ENCODE data around the gene FNDC3A. TPM values are rescaled to one million over a fixed set of nuclear protein-coding genes. Genes with fewer than 3 reads are reported as not detected.

Gene FNDC3A
- total RNA-seq, 1 experiment from 2014 or later, result 34.3 TPM

DNA sequence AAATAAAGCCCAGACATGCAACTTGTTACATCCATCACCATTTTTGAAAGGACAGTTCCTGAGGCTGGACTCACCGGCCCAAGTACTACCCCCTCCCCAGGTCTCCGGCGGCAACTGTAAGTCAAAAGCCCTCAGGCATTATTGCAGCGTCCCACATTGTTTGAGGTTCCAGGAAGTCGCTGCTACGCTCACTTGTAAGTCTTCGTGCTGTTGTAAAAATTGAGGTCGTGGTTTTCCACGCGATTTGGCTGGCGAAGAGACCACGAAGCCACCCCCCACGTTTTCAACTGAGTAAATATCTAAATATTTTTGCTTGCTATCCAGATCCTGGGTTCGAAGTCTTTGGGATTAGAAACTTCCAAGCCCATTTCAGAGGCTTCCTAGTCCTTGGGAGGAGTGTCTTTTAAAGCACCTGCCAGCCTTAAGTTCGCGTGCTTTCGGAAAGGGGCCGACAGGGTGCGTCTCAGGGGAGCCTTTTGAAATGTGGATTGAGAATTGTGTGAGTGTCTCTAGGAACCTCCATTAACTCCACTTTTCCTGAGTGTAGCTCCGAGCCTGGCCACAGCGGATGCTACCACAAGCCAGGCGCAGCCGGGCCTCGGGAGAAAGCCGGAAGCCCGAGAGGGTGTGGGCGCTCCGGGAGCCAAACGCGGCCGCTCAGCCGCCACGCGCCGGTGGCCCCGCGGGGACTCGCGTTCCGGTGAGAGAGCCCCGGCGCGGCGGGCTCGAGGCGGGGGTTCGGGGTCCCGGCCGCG, 434 bp upstream of the FNDC3A start:
- DNase-seq, result peak; percentile 30 to 47
- Histone ChIP-seq H4K20me1 (ENCODE audit: insufficient read depth) (no peaks in the 10 kb centered on the region), H3K4me1 (replicated peaks; ENCODE audit: insufficient read depth) (peaks cover 20% of the 10 kb centered on the region), H3K9me3 (ENCODE audit: insufficient read depth, low read depth) (peaks cover 11% of the 10 kb centered on the region; the same call in 1 of the 2 replicates), H3F3A (ENCODE audit: insufficient read depth, low read depth) (peaks cover 14% of the 10 kb centered on the region; the same call in 1 of the 2 replicates), H3K4me3 (peak overlapping the region; percentile 59), H3K4me2 (peak overlapping the region; percentile 81), H3K36me3 (ENCODE audit: low read depth) (no peaks in the 10 kb centered on the region), H2AFZ (peak overlapping the region; percentile 98), H3K27me3 (ENCODE audit: insufficient read depth, low read depth) (no peaks in the 10 kb centered on the region), H3K27ac (peak overlapping the region; percentile 84), H3K9me2 (ENCODE audit: insufficient read depth) (no peaks in the 10 kb centered on the region), H3K79me2 (ENCODE audit: low read depth) (peaks cover 29% of the 10 kb centered on the region)
- POLR2A ChIA-PET (ENCODE audit: unreplicated experiment), result interaction anchor here (0.6 to 0.8 kb wide), 2 partner anchors 9 to 47 kb away, joined by 3 to 9 read pairs; no protein-coding TSS in a partner anchor
- intact Hi-C loops (cut with micrococcal nuclease; ENCODE audit: unreplicated experiment), result loop anchor here (5.0 kb wide), 2 partner anchors 193 to 272 kb away; partner anchors contain the start of gene CDADC1
- TSS peak; percentile 69 for BruUV-seq (replicated peaks)
- TF ChIP-seq, protein P1, sequence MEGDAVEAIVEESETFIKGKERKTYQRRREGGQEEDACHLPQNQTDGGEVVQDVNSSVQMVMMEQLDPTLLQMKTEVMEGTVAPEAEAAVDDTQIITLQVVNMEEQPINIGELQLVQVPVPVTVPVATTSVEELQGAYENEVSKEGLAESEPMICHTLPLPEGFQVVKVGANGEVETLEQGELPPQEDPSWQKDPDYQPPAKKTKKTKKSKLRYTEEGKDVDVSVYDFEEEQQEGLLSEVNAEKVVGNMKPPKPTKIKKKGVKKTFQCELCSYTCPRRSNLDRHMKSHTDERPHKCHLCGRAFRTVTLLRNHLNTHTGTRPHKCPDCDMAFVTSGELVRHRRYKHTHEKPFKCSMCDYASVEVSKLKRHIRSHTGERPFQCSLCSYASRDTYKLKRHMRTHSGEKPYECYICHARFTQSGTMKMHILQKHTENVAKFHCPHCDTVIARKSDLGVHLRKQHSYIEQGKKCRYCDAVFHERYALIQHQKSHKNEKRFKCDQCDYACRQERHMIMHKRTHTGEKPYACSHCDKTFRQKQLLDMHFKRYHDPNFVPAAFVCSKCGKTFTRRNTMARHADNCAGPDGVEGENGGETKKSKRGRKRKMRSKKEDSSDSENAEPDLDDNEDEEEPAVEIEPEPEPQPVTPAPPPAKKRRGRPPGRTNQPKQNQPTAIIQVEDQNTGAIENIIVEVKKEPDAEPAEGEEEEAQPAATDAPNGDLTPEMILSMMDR (conservative IDR thresholded peaks at IDR 0.05), result no peak
- no peak for TF ChIP-seq EZH2 (IDR thresholded peaks at IDR 0.05; ENCODE audit: low read depth)
- CTCF ChIA-PET, result interaction anchor here (0.7 kb wide), 1 partner anchor 1411 kb away, joined by 3 read pairs; no protein-coding TSS in a partner anchor

DNA sequence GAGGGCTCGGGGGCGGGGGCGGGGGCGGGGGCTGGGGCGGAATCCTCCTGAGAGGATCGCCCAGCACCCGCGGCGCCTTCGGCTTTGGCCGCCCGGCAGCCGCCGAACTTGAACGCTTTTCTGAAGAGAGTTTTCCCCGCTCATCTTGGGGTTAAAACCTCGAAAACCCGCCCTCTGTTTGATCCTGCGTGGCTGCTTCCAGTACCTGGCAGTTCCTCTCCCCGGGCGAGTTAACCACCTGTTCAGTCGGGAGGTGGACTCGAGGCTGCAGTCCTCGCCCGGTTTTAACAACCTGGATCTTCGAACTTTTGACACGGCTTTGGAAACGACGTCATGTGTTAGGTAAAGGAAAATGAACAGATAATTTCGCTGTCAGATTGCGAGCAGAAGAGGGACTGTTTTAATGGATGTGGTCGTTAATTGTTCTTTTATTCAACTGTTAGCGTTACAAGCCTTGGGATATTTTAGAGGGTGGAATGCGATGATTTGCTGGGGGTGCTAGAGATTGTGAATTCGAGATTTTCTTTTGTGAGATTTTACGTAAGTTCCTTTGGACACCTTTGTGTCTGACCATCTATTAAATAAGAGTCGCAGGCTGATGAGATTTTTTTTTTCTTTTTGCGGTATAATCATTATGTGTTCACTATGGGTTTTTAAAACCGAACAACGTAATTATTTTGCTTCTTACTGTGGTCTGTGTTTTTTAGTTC, 1.0 kb downstream of the FNDC3A start:
- ChIA-PET POLR2A (ENCODE audit: unreplicated experiment) (interaction anchor here (0.5 to 0.9 kb wide), 3 partner anchors 10 to 467 kb away, joined by 3 to 12 read pairs (median 3); no protein-coding TSS in a partner anchor), CTCF (interaction anchor here (0.6 kb wide), 1 partner anchor 135 kb away, joined by 4 read pairs; no protein-coding TSS in a partner anchor)
- H3K36me3 ChIP-seq (ENCODE audit: low read depth), result no peaks in the 10 kb centered on the region
- peak overlapping the region; percentile 88 for H3K4me2 ChIP-seq
- peak overlapping the region; percentile 84 for H3K27ac ChIP-seq
- peaks cover 14% of the 10 kb centered on the region; the same call in 1 of the 2 replicates for H3F3A ChIP-seq (ENCODE audit: insufficient read depth, low read depth)
- peaks cover 20% of the 10 kb centered on the region for H3K4me1 ChIP-seq (replicated peaks; ENCODE audit: insufficient read depth)
- H3K79me2 ChIP-seq (ENCODE audit: low read depth), result peaks cover 41% of the 10 kb centered on the region
- H3K4me3 ChIP-seq, result peak overlapping the region; percentile 59
- H2AFZ ChIP-seq, result peak overlapping the region; percentile 93
- no peaks in the 10 kb centered on the region for H3K27me3 ChIP-seq (ENCODE audit: insufficient read depth, low read depth)
- H4K20me1 ChIP-seq (ENCODE audit: insufficient read depth), result no peaks in the 10 kb centered on the region
- peaks cover 11% of the 10 kb centered on the region; the same call in 1 of the 2 replicates for H3K9me3 ChIP-seq (ENCODE audit: insufficient read depth, low read depth)
- BruUV-seq (replicated peaks), result TSS peak; percentile 51
- TF ChIP-seq, protein P1 (conservative IDR thresholded peaks at IDR 0.05), result no peak
- TF ChIP-seq EZH2 (IDR thresholded peaks at IDR 0.05; ENCODE audit: low read depth), result no peak
- DNase-seq, result peak in 1 of 2 experiments; percentile 73
- intact Hi-C loops (cut with micrococcal nuclease; ENCODE audit: unreplicated experiment), result loop anchor here (2.0 to 5.0 kb wide), 3 partner anchors 122 to 271 kb away; partner anchors contain the start of gene CDADC1
- H3K9me2 ChIP-seq (ENCODE audit: insufficient read depth), result no peaks in the 10 kb centered on the region

DNA sequence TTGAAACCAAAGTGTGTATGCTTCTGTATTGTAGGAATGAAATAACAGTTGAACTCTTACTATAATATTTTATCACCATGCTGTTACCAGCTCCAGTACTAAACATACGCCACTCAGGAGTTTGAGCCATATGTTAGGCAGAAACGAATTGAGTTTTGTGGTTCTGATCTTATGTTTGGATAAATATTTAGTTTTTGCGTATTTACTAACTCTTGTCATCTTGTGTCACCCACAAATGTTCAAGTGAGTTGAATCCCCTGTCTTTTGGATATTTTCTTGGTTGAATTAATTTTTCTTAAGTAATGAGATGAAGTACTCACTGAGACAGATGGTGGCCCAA, 1.5 kb downstream of the FNDC3A start:
- Histone ChIP-seq H3K9me2 (ENCODE audit: insufficient read depth) (no peaks in the 10 kb centered on the region), H3F3A (ENCODE audit: insufficient read depth, low read depth) (peaks cover 14% of the 10 kb centered on the region; the same call in 1 of the 2 replicates), H2AFZ (peak overlapping the region; percentile 93), H3K4me3 (peak overlapping the region; percentile 59), H3K9me3 (ENCODE audit: insufficient read depth, low read depth) (peaks cover 11% of the 10 kb centered on the region; the same call in 1 of the 2 replicates), H3K4me1 (replicated peaks; ENCODE audit: insufficient read depth) (peaks cover 20% of the 10 kb centered on the region), H3K27ac (peak overlapping the region; percentile 84), H3K36me3 (ENCODE audit: low read depth) (no peaks in the 10 kb centered on the region), H3K79me2 (ENCODE audit: low read depth) (peaks cover 41% of the 10 kb centered on the region), H3K27me3 (ENCODE audit: insufficient read depth, low read depth) (no peaks in the 10 kb centered on the region), H3K4me2 (peak overlapping the region; percentile 88), H4K20me1 (ENCODE audit: insufficient read depth) (no peaks in the 10 kb centered on the region)
- TF ChIP-seq EZH2 (IDR thresholded peaks at IDR 0.05; ENCODE audit: low read depth), result no peak
- TF ChIP-seq, protein P1 (conservative IDR thresholded peaks at IDR 0.05), result no peak
- BruUV-seq (replicated peaks), result no TSS peak
- no peak for DNase-seq
- CTCF ChIA-PET, result no interaction called here
- POLR2A ChIA-PET (ENCODE audit: unreplicated experiment), result interaction anchor here (0.5 kb wide), 1 partner anchor 173 kb away, joined by 3 read pairs; no protein-coding TSS in a partner anchor
- intact Hi-C loops (cut with micrococcal nuclease; ENCODE audit: unreplicated experiment), result loop anchor here (2.0 to 5.0 kb wide), 3 partner anchors 122 to 270 kb away; partner anchors contain the start of gene CDADC1

All from PC-9 (cell line).